Gastroesophageal sphincter (tissue), 4 donors: ENCODE data around the gene PAX3. TPM values are rescaled to one million over a fixed set of nuclear protein-coding genes. Genes with fewer than 3 reads are reported as not detected.

Source experiments
- ATAC-seq: fragments of 150-250 bp; one replicate; pipeline ENCODE4 v1.9.1; 2016; ENCODE audit warnings: mild to moderate bottlenecking, moderate library complexity
- H3K27ac ChIP-seq, 4 donors: fragments of 200-600 bp; sonication (generic) in 3 of 4; 1 replicate in 3 of 4; 2 replicates in 1 of 4; pipeline ENCODE4 v1.5.1; 2016 to 2019
- H3K27me3 ChIP-seq: fragments of 200-600 bp; sonication (generic); one replicate; pipeline ENCODE4 v1.5.1; 2019
- H3K36me3 ChIP-seq, 2 donors: fragments of 200-600 bp; sonication (generic); one replicate each; pipeline ENCODE4 v1.5.1; 2019; ENCODE audit warnings: control low read depth in 1 of 2
- H3K4me1 ChIP-seq, 3 donors: fragments of 200-600 bp; sonication (generic); 1 replicate in 2 of 3; 2 replicates in 1 of 3; pipeline ENCODE4 v1.5.1; 2016 to 2019; ENCODE audit warnings: control low read depth in 2 of 3
- H3K4me3 ChIP-seq, 2 donors: fragments of 200-600 bp; sonication (generic); one replicate each; pipeline ENCODE4 v1.5.1; 2019; ENCODE audit warnings: mild to moderate bottlenecking in 1 of 2, moderate library complexity in 1 of 2
- H3K9me3 ChIP-seq, 3 donors: fragments of 200-600 bp; sonication (generic); one replicate each; pipeline ENCODE4 v1.5.1; 2017 to 2019; ENCODE audit warnings: control low read depth in 2 of 3
- CTCF ChIP-seq, 4 experiments: fragments of 200-600 bp in 2 of 4; fragments of 450-650 bp in 2 of 4; sonication (generic) in 1 of 4; IDR thresholded peaks; one replicate each; pipeline ENCODE4 v1.5.1; 2017 to 2019; ENCODE audit warnings: antibody characterized with exemption in 4 of 4, mild to moderate bottlenecking in 2 of 4, moderate library complexity in 2 of 4
- EP300 ChIP-seq: sonication (generic); formaldehyde crosslinking; IDR thresholded peaks from one replicate; pipeline ENCODE4 v1.6.1; 2017; ENCODE audit warnings: antibody characterized with exemption, mild to moderate bottlenecking
- POLR2A ChIP-seq, 2 donors: fragments of 450-650 bp; IDR thresholded peaks; one replicate each; pipeline ENCODE4 v1.6.1; 2017; ENCODE audit warnings: antibody characterized with exemption in 2 of 2, mild to moderate bottlenecking in 2 of 2, moderate library complexity in 1 of 2
- POLR2AphosphoS5 ChIP-seq: sonication (generic); formaldehyde crosslinking; IDR thresholded peaks from one replicate; pipeline ENCODE4 v1.6.1; 2017; ENCODE audit warnings: antibody characterized with exemption
- WGBS, 2 donors: methylation state at CpG; one replicate each; pipeline ENCODE4 v1.1.5; 2018; ENCODE audit warnings: low coverage in 1 of 2; 5-methylcytosine and 5-hydroxymethylcytosine counted together
- total RNA-seq, 4 donors: library from RNA; depleted of rRNA; stranded (reverse); fragments of >200 nt; gene quantifications; one replicate each; pipeline ENCODE4 v1.1.0, GENCODE V29; 2016

Gene PAX3
- total RNA-seq, result under 1 TPM in 1 of 4 donors, not detected in 3; 0.31 TPM

GRCh38 chr2:222298311-222299150 is at the start of gene PAX3:
Gene PAX3, minus strand, starts transcription at chr2:222298998. Its CDS starts 383 bp downstream, at chr2:222298615.
- peak within 1 kb of the TSS in 1 of 2 donors; percentile 22 for H3K4me3 ChIP-seq
- ATAC-seq, result no peak
- WGBS, 2 donors, result no CpG with 5 or more reads among the region's 63 CpGs

GRCh38 chr2:222341331-222341730 is 42.5 kb upstream of the PAX3 start:
- Histone ChIP-seq H3K4me1 (no peaks in the 10 kb centered on the region), H3K27ac (no peak overlapping the region), H3K36me3 (no peaks in the 10 kb centered on the region), H3K9me3 (no peaks in the 10 kb centered on the region), H3K27me3 (no peaks in the 10 kb centered on the region), H3K4me3 (no peak overlapping the region)
- ATAC-seq, result no peak
- 77 to 100% methylated on average over 1 of the region's 1 CpG for WGBS, 2 donors
- no peak for TF ChIP-seq CTCF (IDR thresholded peaks at IDR 0.05)
- no peak for TF ChIP-seq POLR2AphosphoS5
- TF ChIP-seq POLR2A (IDR thresholded peaks at IDR 0.05), result no peak
- no peak for TF ChIP-seq EP300

More at GRCh38 chr2:222298311-222299150, at the start of gene PAX3:
- peaks cover 0 to 80% (median 27%) of the 10 kb centered on the region in 3 donors for H3K4me1 ChIP-seq
- H3K27me3 ChIP-seq, result peaks cover 100% of the 10 kb centered on the region
- no peak within 1 kb of the TSS for H3K27ac ChIP-seq
- no peak for TF ChIP-seq CTCF (IDR thresholded peaks at IDR 0.05)
- TF ChIP-seq POLR2AphosphoS5, result no peak
- H3K36me3 ChIP-seq, result no peaks in the 10 kb centered on the region
- peaks cover 0 to 7% (median 0%) of the 10 kb centered on the region in 3 donors for H3K9me3 ChIP-seq

- H3K27ac ChIP-seq, result no peak overlapping the region
- no peaks in the 10 kb centered on the region for H3K4me1 ChIP-seq
- WGBS, 2 donors, result 85 to 100% methylated on average over 1 of the region's 1 CpG
- TF ChIP-seq CTCF (IDR thresholded peaks at IDR 0.05) (no peak), EP300 (no peak), POLR2AphosphoS5 (no peak), POLR2A (IDR thresholded peaks at IDR 0.05) (no peak)
- H3K4me3 ChIP-seq, result no peak overlapping the region
- ATAC-seq, result no peak
- H3K9me3 ChIP-seq, result peaks cover 0 to 22% (median 0%) of the 10 kb centered on the region in 3 donors
- no peaks in the 10 kb centered on the region for H3K27me3 ChIP-seq
- no peaks in the 10 kb centered on the region for H3K36me3 ChIP-seq
Measured at GRCh38 chr2:222338374-222338773, 39.6 kb upstream of the PAX3 start.

- Histone ChIP-seq H3K9me3 (peaks cover 0 to 28% (median 0%) of the 10 kb centered on the region in 3 donors), H3K4me3 (no peak overlapping the region), H3K4me1 (no peaks in the 10 kb centered on the region), H3K27ac (no peak overlapping the region), H3K36me3 (no peaks in the 10 kb centered on the region), H3K27me3 (no peaks in the 10 kb centered on the region)
- TF ChIP-seq POLR2AphosphoS5, result no peak
- no peak for ATAC-seq
Measured at GRCh38 chr2:222336931-222337330, 38.1 kb upstream of the PAX3 start.

- Histone ChIP-seq H3K27ac (no peak overlapping the region), H3K36me3 (no peaks in the 10 kb centered on the region), H3K9me3 (peaks cover 0 to 28% (median 0%) of the 10 kb centered on the region in 3 donors), H3K27me3 (no peaks in the 10 kb centered on the region), H3K4me1 (no peaks in the 10 kb centered on the region), H3K4me3 (no peak overlapping the region)
- ATAC-seq, result no peak
- TF ChIP-seq POLR2AphosphoS5, result no peak
- no peak for TF ChIP-seq POLR2A (IDR thresholded peaks at IDR 0.05)
- TF ChIP-seq CTCF (IDR thresholded peaks at IDR 0.05), result no peak
- no peak for TF ChIP-seq EP300
- WGBS, 2 donors, result 82 to 85% methylated on average over 1 of the region's 1 CpG
Measured at GRCh38 chr2:222336442-222336841, 37.6 kb upstream of the PAX3 start.
